ENCODE measurements around the gene PTPRF.

PTPRF gene

GRCh38 chr1:43673261-43673660 is 142.6 kb downstream of the PTPRF start:
- no peak for DNase-seq

Data from EL (cell line).